GM12878 (cell line): ENCODE measurements around the gene POLD4. TPM values are rescaled to one million over a fixed set of nuclear protein-coding genes. Genes with fewer than 3 reads are reported as not detected.

ENCODE experiments used
- ASH2L ChIP-seq: fragments of 300-600, 200-600 bp; sonication (generic); IDR thresholded peaks from 2 replicates; pipeline ENCODE4 v1.6.1; 2017; ENCODE audit warnings: low read depth, mild to moderate bottlenecking, borderline replicate concordance
- ATF7 ChIP-seq: fragments of 450-650 bp; IDR thresholded peaks from 2 replicates; pipeline ENCODE4 v1.6.1; 2016; ENCODE audit warnings: low read depth, mild to moderate bottlenecking
- EGR1 ChIP-seq, 2 experiments: IDR thresholded peaks; 1 replicate in 1 of 2; 2 replicates in 1 of 2; pipeline ENCODE4 v1.6.1; 2011 to 2012; ENCODE audit warnings: low read depth in 2 of 2, low read length in 2 of 2, borderline replicate concordance in 1 of 2, mild to moderate bottlenecking in 1 of 2, moderate library complexity in 1 of 2
- ESRRA ChIP-seq: IDR thresholded peaks from 2 replicates; pipeline ENCODE4 v1.6.1; 2012; ENCODE audit warnings: mild to moderate bottlenecking, low read length, improper control_type of control experiment
- ETV6 ChIP-seq, 2 experiments: fragments of 450-650 bp in 1 of 2; IDR thresholded peaks in 1 of 2; conservative IDR thresholded peaks in 1 of 2; 2 replicates each; pipeline ENCODE4 v1.6.1; 2014; ENCODE audit warnings: antibody characterized with exemption in 1 of 2, borderline replicate concordance in 1 of 2, low read depth in 1 of 2, mild to moderate bottlenecking in 1 of 2, moderate library complexity in 1 of 2
- EZH2 ChIP-seq: IDR thresholded peaks from 2 replicates; pipeline ENCODE4 v1.6.1; 2012; ENCODE audit warnings: low read depth, mild to moderate bottlenecking, control low read depth, inconsistent platforms, low read length, borderline replicate concordance; ENCODE audit not compliant: control insufficient read depth
- MEF2A ChIP-seq: IDR thresholded peaks from 2 replicates; pipeline ENCODE4 v1.6.1; 2011; ENCODE audit warnings: low read depth, mild to moderate bottlenecking, low read length, moderate library complexity; ENCODE audit not compliant: insufficient read depth
- MEF2B ChIP-seq: fragments of 450-650 bp; IDR thresholded peaks from 2 replicates; pipeline ENCODE4 v1.6.1; 2018; ENCODE audit warnings: mild to moderate bottlenecking, moderate library complexity; ENCODE audit not compliant: partially characterized antibody, poor library complexity, severe bottlenecking
- NR2F1 ChIP-seq: fragments of 450-650 bp; conservative IDR thresholded peaks from 2 replicates; pipeline ENCODE4 v1.6.1; 2017; ENCODE audit warnings: mild to moderate bottlenecking
- NRF1 ChIP-seq: conservative IDR thresholded peaks from 2 replicates; pipeline ENCODE4 v1.6.1; 2011; ENCODE audit warnings: mild to moderate bottlenecking, low read depth, low read length, improper control_type of control experiment
- PAX8 ChIP-seq: fragments of 450-650 bp; IDR thresholded peaks from 2 replicates; pipeline ENCODE4 v1.6.1; 2017; ENCODE audit warnings: mild to moderate bottlenecking, moderate library complexity
- POLR2A ChIP-seq: IDR thresholded peaks from 2 replicates; pipeline ENCODE4 v1.6.1; 2011; ENCODE audit warnings: low read depth, mild to moderate bottlenecking, low read length
- POU2F2 ChIP-seq: IDR thresholded peaks from 3 replicates; pipeline ENCODE4 v1.6.1; 2011; ENCODE audit warnings: low read depth, mild to moderate bottlenecking, low read length, borderline replicate concordance
- SUPT20H ChIP-seq: IDR thresholded peaks from 2 replicates; pipeline ENCODE4 v1.6.1; 2011; ENCODE audit warnings: low read depth, mild to moderate bottlenecking, low read length, moderate library complexity, borderline replicate concordance; ENCODE audit not compliant: control insufficient read depth
- YBX1 ChIP-seq: fragments of 450-650 bp; IDR thresholded peaks from 2 replicates; pipeline ENCODE4 v1.6.1; 2016; ENCODE audit warnings: antibody characterized with exemption
- ZBED1 ChIP-seq: IDR thresholded peaks from 2 replicates; pipeline ENCODE4 v1.6.1; 2016; ENCODE audit warnings: borderline replicate concordance
- polyA plus RNA-seq, 11 experiments: library from polyadenylated mRNA; depleted of rRNA in 4 of 11; unstranded in 6 of 11; stranded (reverse) in 5 of 11; fragments of >200 nt; fragmentation: Nextera tagmentation in 4 of 11; fragmentation: Illumina TruSeq in 1 of 11; extraction: Ambion mirVana in 4 of 11; extraction: Trizol in 1 of 11; gene quantifications; 1 replicate in 1 of 11; 2 replicates in 10 of 11; pipeline versions ENCODE4 v1.2.1 to v1.2.3, GENCODE V29; 2011 to 2016; ENCODE audit warnings: inconsistent platforms in 2 of 11, missing spikeins in 2 of 11, low read depth in 1 of 11
- total RNA-seq, 4 experiments: library from RNA; depleted of rRNA in 3 of 4; stranded (reverse); fragments of >200 nt in 3 of 4; fragmentation: Illumina TruSeq in 1 of 4; extraction: Trizol in 1 of 4; gene quantifications; 2 replicates each; pipeline versions ENCODE4 v1.2.1 to v1.2.3, GENCODE V29; 2013 to 2021
- TF ChIP-seq, protein P1 (sequence below): IDR thresholded peaks from 2 replicates; pipeline ENCODE4 v1.6.1; 2011; ENCODE audit warnings: low read depth, mild to moderate bottlenecking, low read length, moderate library complexity, borderline replicate concordance; ENCODE audit errors: extremely low read depth
- TF ChIP-seq, protein P2 (sequence below): fragments of 450-650 bp; IDR thresholded peaks from 2 replicates; pipeline ENCODE4 v1.6.1; 2017; ENCODE audit warnings: mild to moderate bottlenecking
- TF ChIP-seq, protein P3 (sequence below): IDR thresholded peaks from 2 replicates; pipeline ENCODE4 v1.6.1; 2012; ENCODE audit warnings: low read depth, low read length, improper control_type of control experiment
- TF ChIP-seq, protein P4 (sequence below): fragments of 450-650 bp; IDR thresholded peaks from 2 replicates; pipeline ENCODE4 v1.6.1; 2016; ENCODE audit warnings: mild to moderate bottlenecking
- TF ChIP-seq, protein P5 (sequence below): fragments of 450-650 bp; IDR thresholded peaks from 2 replicates; pipeline ENCODE4 v1.6.1; 2017; ENCODE audit warnings: borderline replicate concordance

Gene POLD4
- total and polyA plus RNA-seq, 10 of the 15 experiments (the other 5 are each of a cell fraction or from before 2014, with no cell fraction given): 8.1 to 176 (median 88.1) TPM

DNA sequence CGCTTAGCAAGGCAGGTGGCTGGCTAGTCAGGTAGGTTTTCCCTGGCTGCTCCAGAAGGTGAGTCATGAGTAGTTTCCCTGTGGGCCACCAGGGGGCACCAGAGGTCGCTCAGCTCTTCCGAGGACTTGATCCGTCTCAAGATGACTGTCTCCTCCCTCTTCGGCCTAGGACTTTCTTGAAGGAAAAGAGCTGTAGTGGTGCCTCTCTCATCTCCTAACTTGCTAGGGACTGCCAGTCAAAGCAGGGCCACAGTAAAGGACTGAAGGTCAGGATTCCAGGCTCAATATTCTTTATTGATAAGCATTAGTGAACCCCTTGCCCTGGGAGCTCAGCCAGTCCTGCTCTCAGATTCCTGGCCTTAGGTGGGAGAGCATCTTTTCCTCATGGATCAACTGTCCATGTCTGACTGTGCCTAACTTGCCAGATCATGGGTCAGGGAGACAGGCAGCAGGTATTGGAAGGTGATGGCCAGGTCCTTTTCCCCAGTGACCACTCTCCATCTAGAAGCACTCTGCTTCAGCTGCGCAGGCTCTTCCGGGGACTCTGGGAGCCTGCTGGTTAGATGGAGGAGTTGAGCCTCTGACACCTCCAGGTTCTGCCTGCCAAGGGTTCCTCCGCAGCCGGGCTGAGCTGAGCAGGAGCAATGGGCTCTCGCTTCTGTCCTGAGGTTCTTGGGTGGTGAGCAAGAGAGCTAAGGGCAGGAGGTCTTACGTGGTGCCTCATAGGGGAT is 1.9 kb downstream of the POLD4 start (continued):
- TF ChIP-seq ETV6 (conservative IDR thresholded peaks at IDR 0.05 in 1 of 2, IDR thresholded peaks at IDR 0.05 in 1 of 2; ENCODE audit: borderline replicate concordance in 1 of 2, low read depth in 1 of 2) (no peak), SUPT20H (no peak), MEF2A (0 out of 2 replicates have a peak, but pooled peaks have one; percentile 4), ZBED1 (no peak), ATF7 (no peak), POLR2A (no peak), EGR1 (IDR thresholded peaks at IDR 0.05; ENCODE audit: borderline replicate concordance in 1 of 2, low read depth in 2 of 2, low read length in 2 of 2) (no peak), ASH2L (no peak), NR2F1 (no peak), POU2F2 (0 out of 3 replicates have a peak, but pooled peaks have one; percentile 30), PAX8 (no peak), MEF2B (no peak), YBX1 (no peak), ESRRA (no peak), NRF1 (no peak), EZH2 (no peak)
- TF ChIP-seq, protein P1, sequence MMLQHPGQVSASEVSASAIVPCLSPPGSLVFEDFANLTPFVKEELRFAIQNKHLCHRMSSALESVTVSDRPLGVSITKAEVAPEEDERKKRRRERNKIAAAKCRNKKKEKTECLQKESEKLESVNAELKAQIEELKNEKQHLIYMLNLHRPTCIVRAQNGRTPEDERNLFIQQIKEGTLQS: no peak
- TF ChIP-seq, protein P2, sequence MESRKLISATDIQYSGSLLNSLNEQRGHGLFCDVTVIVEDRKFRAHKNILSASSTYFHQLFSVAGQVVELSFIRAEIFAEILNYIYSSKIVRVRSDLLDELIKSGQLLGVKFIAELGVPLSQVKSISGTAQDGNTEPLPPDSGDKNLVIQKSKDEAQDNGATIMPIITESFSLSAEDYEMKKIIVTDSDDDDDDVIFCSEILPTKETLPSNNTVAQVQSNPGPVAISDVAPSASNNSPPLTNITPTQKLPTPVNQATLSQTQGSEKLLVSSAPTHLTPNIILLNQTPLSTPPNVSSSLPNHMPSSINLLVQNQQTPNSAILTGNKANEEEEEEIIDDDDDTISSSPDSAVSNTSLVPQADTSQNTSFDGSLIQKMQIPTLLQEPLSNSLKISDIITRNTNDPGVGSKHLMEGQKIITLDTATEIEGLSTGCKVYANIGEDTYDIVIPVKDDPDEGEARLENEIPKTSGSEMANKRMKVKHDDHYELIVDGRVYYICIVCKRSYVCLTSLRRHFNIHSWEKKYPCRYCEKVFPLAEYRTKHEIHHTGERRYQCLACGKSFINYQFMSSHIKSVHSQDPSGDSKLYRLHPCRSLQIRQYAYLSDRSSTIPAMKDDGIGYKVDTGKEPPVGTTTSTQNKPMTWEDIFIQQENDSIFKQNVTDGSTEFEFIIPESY: no peak
- TF ChIP-seq, protein P3, sequence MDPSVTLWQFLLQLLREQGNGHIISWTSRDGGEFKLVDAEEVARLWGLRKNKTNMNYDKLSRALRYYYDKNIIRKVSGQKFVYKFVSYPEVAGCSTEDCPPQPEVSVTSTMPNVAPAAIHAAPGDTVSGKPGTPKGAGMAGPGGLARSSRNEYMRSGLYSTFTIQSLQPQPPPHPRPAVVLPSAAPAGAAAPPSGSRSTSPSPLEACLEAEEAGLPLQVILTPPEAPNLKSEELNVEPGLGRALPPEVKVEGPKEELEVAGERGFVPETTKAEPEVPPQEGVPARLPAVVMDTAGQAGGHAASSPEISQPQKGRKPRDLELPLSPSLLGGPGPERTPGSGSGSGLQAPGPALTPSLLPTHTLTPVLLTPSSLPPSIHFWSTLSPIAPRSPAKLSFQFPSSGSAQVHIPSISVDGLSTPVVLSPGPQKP: no peak
- TF ChIP-seq, protein P4, sequence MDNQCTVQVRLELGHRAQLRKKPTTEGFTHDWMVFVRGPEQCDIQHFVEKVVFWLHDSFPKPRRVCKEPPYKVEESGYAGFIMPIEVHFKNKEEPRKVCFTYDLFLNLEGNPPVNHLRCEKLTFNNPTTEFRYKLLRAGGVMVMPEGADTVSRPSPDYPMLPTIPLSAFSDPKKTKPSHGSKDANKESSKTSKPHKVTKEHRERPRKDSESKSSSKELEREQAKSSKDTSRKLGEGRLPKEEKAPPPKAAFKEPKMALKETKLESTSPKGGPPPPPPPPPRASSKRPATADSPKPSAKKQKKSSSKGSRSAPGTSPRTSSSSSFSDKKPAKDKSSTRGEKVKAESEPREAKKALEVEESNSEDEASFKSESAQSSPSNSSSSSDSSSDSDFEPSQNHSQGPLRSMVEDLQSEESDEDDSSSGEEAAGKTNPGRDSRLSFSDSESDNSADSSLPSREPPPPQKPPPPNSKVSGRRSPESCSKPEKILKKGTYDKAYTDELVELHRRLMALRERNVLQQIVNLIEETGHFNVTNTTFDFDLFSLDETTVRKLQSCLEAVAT: peak; percentile 35; the same call in 1 of the 2 replicates
- TF ChIP-seq, protein P5, sequence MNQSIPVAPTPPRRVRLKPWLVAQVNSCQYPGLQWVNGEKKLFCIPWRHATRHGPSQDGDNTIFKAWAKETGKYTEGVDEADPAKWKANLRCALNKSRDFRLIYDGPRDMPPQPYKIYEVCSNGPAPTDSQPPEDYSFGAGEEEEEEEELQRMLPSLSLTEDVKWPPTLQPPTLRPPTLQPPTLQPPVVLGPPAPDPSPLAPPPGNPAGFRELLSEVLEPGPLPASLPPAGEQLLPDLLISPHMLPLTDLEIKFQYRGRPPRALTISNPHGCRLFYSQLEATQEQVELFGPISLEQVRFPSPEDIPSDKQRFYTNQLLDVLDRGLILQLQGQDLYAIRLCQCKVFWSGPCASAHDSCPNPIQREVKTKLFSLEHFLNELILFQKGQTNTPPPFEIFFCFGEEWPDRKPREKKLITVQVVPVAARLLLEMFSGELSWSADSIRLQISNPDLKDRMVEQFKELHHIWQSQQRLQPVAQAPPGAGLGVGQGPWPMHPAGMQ: no peak
